ENCODE measurements around the gene PAGR1. TPM values are rescaled to one million over a fixed set of nuclear protein-coding genes. Genes with fewer than 3 reads are reported as not detected.
"Not testable (repeated sequence)": the region's sequence is repeated elsewhere in the genome, so short reads cannot be mapped to it uniquely, and the experiment has no call there.

Gene PAGR1
- total and polyA plus RNA-seq, 2 donors (not counting 1 experiment from before 2014, with no cell fraction given): 17.8 to 28.4 TPM

- Histone ChIP-seq H3K9ac (ENCODE audit: low read length) (no peak overlapping the region), H3K36me3 (replicated peaks in 1 of 2; ENCODE audit: control extremely low read depth in 1 of 2, control insufficient read depth in 1 of 2, extremely low read depth in 1 of 2, insufficient read depth in 2 of 2, low read length in 1 of 2) (peaks cover 3 to 46% of the 10 kb centered on the region in 2 experiments), H3K4me1 (ENCODE audit: control insufficient read depth in 2 of 2, insufficient read depth in 2 of 2, low read length in 2 of 2) (no peaks in the 10 kb centered on the region), H3K27ac (ENCODE audit: low read length in 2 of 2) (no peak overlapping the region), H3K4me2 (replicated peaks; ENCODE audit: low read depth, low read length, poor library complexity, severe bottlenecking) (no peak overlapping the region), H3K79me2 (ENCODE audit: control insufficient read depth, insufficient read depth, low read length) (peaks cover 51% of the 10 kb centered on the region), H4K20me1 (ENCODE audit: control insufficient read depth, insufficient read depth, low read length, poor library complexity, severe bottlenecking) (peaks cover 57% of the 10 kb centered on the region), H3K27me3 (replicated peaks in 1 of 4; ENCODE audit: control extremely low read depth in 1 of 4, control insufficient read depth in 3 of 4, insufficient read depth in 4 of 4, low read length in 3 of 4) (no peaks in the 10 kb centered on the region), H3K4me3 (ENCODE audit: control extremely low read depth in 1 of 5, extremely low read depth in 1 of 5, insufficient read depth in 1 of 5, low read depth in 2 of 5, low read length in 4 of 5) (no peak overlapping the region), H2AFZ (ENCODE audit: insufficient read depth, low read depth, low read length, poor library complexity, severe bottlenecking) (no peak overlapping the region), H3K9me3 (ENCODE audit: control extremely low read depth in 1 of 3, control insufficient read depth in 2 of 3, insufficient read depth in 1 of 3, low read length in 2 of 3) (no peaks in the 10 kb centered on the region)
- intact Hi-C loops (cut with micrococcal nuclease): no loop called here
- no peaks in the 10 kb centered on the region for H3K27me3 Mint-ChIP-seq
- peaks cover 4% of the 10 kb centered on the region for H3K4me1 Mint-ChIP-seq
- H3K4me3 Mint-ChIP-seq: no peak overlapping the region
- ChIA-PET POLR2A (no interaction called here), CTCF (no interaction called here)
- TF ChIP-seq EZH2 (IDR thresholded peaks at IDR 0.05; ENCODE audit: borderline replicate concordance, insufficient read depth, low read depth, low read length, poor library complexity, severe bottlenecking): no peak
- TF ChIP-seq, protein P1, sequence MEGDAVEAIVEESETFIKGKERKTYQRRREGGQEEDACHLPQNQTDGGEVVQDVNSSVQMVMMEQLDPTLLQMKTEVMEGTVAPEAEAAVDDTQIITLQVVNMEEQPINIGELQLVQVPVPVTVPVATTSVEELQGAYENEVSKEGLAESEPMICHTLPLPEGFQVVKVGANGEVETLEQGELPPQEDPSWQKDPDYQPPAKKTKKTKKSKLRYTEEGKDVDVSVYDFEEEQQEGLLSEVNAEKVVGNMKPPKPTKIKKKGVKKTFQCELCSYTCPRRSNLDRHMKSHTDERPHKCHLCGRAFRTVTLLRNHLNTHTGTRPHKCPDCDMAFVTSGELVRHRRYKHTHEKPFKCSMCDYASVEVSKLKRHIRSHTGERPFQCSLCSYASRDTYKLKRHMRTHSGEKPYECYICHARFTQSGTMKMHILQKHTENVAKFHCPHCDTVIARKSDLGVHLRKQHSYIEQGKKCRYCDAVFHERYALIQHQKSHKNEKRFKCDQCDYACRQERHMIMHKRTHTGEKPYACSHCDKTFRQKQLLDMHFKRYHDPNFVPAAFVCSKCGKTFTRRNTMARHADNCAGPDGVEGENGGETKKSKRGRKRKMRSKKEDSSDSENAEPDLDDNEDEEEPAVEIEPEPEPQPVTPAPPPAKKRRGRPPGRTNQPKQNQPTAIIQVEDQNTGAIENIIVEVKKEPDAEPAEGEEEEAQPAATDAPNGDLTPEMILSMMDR (IDR thresholded peaks at IDR 0.05): no peak
- ATAC-seq (ENCODE audit: low read depth): no peak
- H3K9me3 Mint-ChIP-seq (ENCODE audit: insufficient read depth): no peaks in the 10 kb centered on the region
- DNase-seq: no peak
- no peak overlapping the region for H3K27ac Mint-ChIP-seq
- 98% methylated on average over 10 of the region's 11 CpGs for WGBS (ENCODE audit: insufficient coverage)
These were observed 14.8 kb downstream of the PAGR1 start for GRCh38 chr16:29830774-29831173.

GRCh38 chr16:29831490-29831889 lies 15.5 kb downstream of the PAGR1 start:
- intact Hi-C loops (cut with micrococcal nuclease): no loop called here
- Mint-ChIP-seq H3K27me3 (no peaks in the 10 kb centered on the region), H3K4me3 (no peak overlapping the region), H3K4me1 (peaks cover 4% of the 10 kb centered on the region), H3K27ac (no peak overlapping the region), H3K9me3 (ENCODE audit: insufficient read depth) (no peaks in the 10 kb centered on the region)
- Histone ChIP-seq H3K36me3 (replicated peaks in 1 of 2; ENCODE audit: control extremely low read depth in 1 of 2, control insufficient read depth in 1 of 2, extremely low read depth in 1 of 2, insufficient read depth in 2 of 2, low read length in 1 of 2) (peaks cover 3 to 49% of the 10 kb centered on the region in 2 experiments), H2AFZ (ENCODE audit: insufficient read depth, low read depth, low read length, poor library complexity, severe bottlenecking) (no peak overlapping the region), H3K79me2 (ENCODE audit: control insufficient read depth, insufficient read depth, low read length) (peaks cover 44% of the 10 kb centered on the region), H3K4me2 (replicated peaks; ENCODE audit: low read depth, low read length, poor library complexity, severe bottlenecking) (no peak overlapping the region), H3K27ac (ENCODE audit: low read length in 2 of 2) (no peak overlapping the region), H3K27me3 (replicated peaks in 1 of 4; ENCODE audit: control extremely low read depth in 1 of 4, control insufficient read depth in 3 of 4, insufficient read depth in 4 of 4, low read length in 3 of 4) (no peaks in the 10 kb centered on the region), H3K4me3 (ENCODE audit: control extremely low read depth in 1 of 5, extremely low read depth in 1 of 5, insufficient read depth in 1 of 5, low read depth in 2 of 5, low read length in 4 of 5) (no peak overlapping the region), H3K9ac (ENCODE audit: low read length) (no peak overlapping the region), H3K9me3 (ENCODE audit: control extremely low read depth in 1 of 3, control insufficient read depth in 2 of 3, insufficient read depth in 1 of 3, low read length in 2 of 3) (no peaks in the 10 kb centered on the region), H4K20me1 (ENCODE audit: control insufficient read depth, insufficient read depth, low read length, poor library complexity, severe bottlenecking) (peaks cover 51% of the 10 kb centered on the region), H3K4me1 (ENCODE audit: control insufficient read depth in 2 of 2, insufficient read depth in 2 of 2, low read length in 2 of 2) (no peaks in the 10 kb centered on the region)
- no peak for TF ChIP-seq EZH2 (IDR thresholded peaks at IDR 0.05; ENCODE audit: borderline replicate concordance, insufficient read depth, low read depth, low read length, poor library complexity, severe bottlenecking)
- TF ChIP-seq, protein P1 (IDR thresholded peaks at IDR 0.05): no peak
- ATAC-seq (ENCODE audit: low read depth) (no peak), DNase-seq (no peak)
- ChIA-PET POLR2A (no interaction called here), CTCF (no interaction called here)
- 100% methylated on average over 1 of the region's 2 CpGs for WGBS (ENCODE audit: insufficient coverage)

- Histone ChIP-seq H3K79me2 (ENCODE audit: control insufficient read depth, insufficient read depth, low read length) (peaks cover 27% of the 10 kb centered on the region), H3K36me3 (replicated peaks in 1 of 2; ENCODE audit: control extremely low read depth in 1 of 2, control insufficient read depth in 1 of 2, extremely low read depth in 1 of 2, insufficient read depth in 2 of 2, low read length in 1 of 2) (peaks cover 4 to 57% of the 10 kb centered on the region in 2 experiments), H4K20me1 (ENCODE audit: control insufficient read depth, insufficient read depth, low read length, poor library complexity, severe bottlenecking) (peaks cover 35% of the 10 kb centered on the region)
- H3K27me3 Mint-ChIP-seq; H3K4me1 Mint-ChIP-seq; H3K9ac ChIP-seq (ENCODE audit: low read length); H3K9me3 ChIP-seq (ENCODE audit: control extremely low read depth in 1 of 3, control insufficient read depth in 2 of 3, insufficient read depth in 1 of 3, low read length in 2 of 3); H3K4me2 ChIP-seq (replicated peaks; ENCODE audit: low read depth, low read length, poor library complexity, severe bottlenecking); H3K27ac Mint-ChIP-seq; intact Hi-C loops (cut with micrococcal nuclease); H3K9me3 Mint-ChIP-seq (ENCODE audit: insufficient read depth); ATAC-seq (ENCODE audit: low read depth); H3K4me3 ChIP-seq (ENCODE audit: control extremely low read depth in 1 of 5, extremely low read depth in 1 of 5, insufficient read depth in 1 of 5, low read depth in 2 of 5, low read length in 4 of 5); H3K27me3 ChIP-seq (replicated peaks in 1 of 4; ENCODE audit: control extremely low read depth in 1 of 4, control insufficient read depth in 3 of 4, insufficient read depth in 4 of 4, low read length in 3 of 4); H3K4me1 ChIP-seq (ENCODE audit: control insufficient read depth in 2 of 2, insufficient read depth in 2 of 2, low read length in 2 of 2); DNase-seq; H3K27ac ChIP-seq (ENCODE audit: low read length in 2 of 2); H3K4me3 Mint-ChIP-seq; H2AFZ ChIP-seq (ENCODE audit: insufficient read depth, low read depth, low read length, poor library complexity, severe bottlenecking): not testable (repeated sequence)
- CTCF ChIA-PET: interaction anchor here (0.7 to 0.9 kb wide), 3 partner anchors 26 to 526 kb away, joined by 3 to 6 read pairs (median 3); no protein-coding TSS in a partner anchor
- POLR2A ChIA-PET: interaction anchor here (0.7 kb wide), 1 partner anchor 26 kb away, joined by 5 read pairs; no protein-coding TSS in a partner anchor
- no CpG with 5 or more reads among the region's 4 CpGs for WGBS (ENCODE audit: insufficient coverage)
These were observed 17.3 kb downstream of the PAGR1 start for GRCh38 chr16:29833219-29833618.
